ENCODE results near the gene SNW1. TPM values are rescaled to one million over a fixed set of nuclear protein-coding genes. Genes with fewer than 3 reads are reported as not detected.
"Not testable (repeated sequence)": the region's sequence is repeated elsewhere in the genome, so short reads cannot be mapped to it uniquely, and the experiment has no call there.

The SNW1 gene
- total RNA-seq, 1 donor from 2014 or later: 78.5 TPM

DNA sequence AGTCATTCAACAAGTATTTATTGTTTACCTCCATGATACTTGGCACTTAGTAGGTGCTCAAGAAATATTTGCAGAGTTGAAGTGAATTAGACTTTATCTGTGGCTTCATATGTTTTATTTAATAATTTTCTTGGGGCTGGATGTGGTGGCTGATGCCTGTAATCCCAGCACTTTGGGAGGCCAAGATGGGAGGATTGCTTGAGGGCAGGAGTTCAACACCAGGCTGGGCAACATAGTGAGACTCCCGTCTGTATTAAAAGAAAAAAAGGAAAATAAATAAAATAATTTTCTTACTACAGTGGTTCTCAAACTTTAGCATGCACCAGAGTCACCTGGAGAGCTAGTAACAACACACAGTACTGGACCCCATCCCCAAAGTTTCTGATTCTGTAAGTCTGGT, 39.9 kb upstream of the SNW1 start:
- H3K9me3 Mint-ChIP-seq (ENCODE audit: low read depth): no peaks in the 10 kb centered on the region

DNA sequence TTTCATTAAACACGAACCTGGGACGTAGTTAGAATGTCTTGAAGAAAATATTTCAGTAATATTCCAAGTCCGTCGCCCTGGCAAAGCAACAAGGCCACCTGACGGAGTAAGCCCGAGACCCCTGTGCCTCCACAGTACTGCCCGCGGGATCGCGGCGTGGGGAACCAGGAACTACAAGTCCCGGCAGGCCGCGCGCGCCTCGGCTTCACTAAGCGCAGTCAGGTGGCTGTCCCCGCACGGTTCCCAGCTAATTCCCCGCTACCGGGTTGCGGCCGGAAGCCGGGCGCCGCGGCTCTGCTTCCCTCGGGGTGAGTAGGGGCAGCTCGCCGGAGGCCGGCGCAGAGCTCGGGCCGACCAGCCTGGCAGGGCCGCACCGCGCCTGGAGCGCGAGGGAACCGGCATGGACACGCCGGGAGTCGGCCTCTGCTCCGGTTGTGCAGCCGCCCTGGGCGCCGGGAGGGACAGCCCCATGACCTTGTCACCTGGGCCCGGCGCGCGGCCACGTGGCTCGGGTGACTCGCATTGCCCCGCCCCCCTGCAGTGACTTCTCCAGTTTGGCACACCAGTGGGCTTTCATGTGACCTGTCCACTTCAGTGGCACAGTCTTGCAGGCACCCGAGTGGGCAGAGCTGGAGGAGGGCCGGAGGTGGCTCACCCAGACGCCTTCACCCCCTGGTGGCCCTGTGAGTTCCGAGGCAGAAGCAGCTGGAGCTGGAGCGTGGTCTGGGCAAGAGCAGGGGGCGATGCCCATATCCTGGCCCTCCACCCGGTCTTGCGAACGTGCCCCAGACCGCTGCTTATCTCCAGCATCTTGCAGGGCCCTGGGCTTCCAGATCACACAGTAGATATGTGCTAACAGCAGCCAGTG, 39.1 kb upstream of the SNW1 start, which contains the start of gene ADCK1:
TSS of gene ADCK1 (plus strand) at position 247 of the 868 bp plus-strand sequence. CDS start 18,870 bp downstream, outside the sequence.
- Mint-ChIP-seq H3K27me3 (no peaks in the 10 kb centered on the region), H3K4me3 (ENCODE audit: low read depth) (peak within 1 kb of the TSS; percentile 84), H3K4me1 (ENCODE audit: low read depth) (peaks cover 10% of the 10 kb centered on the region), H3K36me3 (ENCODE audit: insufficient read depth) (no peaks in the 10 kb centered on the region), H3K27ac (peak within 1 kb of the TSS; percentile 93), H3K9me3 (ENCODE audit: low read depth) (no peaks in the 10 kb centered on the region)
- TF ChIP-seq, protein P1, sequence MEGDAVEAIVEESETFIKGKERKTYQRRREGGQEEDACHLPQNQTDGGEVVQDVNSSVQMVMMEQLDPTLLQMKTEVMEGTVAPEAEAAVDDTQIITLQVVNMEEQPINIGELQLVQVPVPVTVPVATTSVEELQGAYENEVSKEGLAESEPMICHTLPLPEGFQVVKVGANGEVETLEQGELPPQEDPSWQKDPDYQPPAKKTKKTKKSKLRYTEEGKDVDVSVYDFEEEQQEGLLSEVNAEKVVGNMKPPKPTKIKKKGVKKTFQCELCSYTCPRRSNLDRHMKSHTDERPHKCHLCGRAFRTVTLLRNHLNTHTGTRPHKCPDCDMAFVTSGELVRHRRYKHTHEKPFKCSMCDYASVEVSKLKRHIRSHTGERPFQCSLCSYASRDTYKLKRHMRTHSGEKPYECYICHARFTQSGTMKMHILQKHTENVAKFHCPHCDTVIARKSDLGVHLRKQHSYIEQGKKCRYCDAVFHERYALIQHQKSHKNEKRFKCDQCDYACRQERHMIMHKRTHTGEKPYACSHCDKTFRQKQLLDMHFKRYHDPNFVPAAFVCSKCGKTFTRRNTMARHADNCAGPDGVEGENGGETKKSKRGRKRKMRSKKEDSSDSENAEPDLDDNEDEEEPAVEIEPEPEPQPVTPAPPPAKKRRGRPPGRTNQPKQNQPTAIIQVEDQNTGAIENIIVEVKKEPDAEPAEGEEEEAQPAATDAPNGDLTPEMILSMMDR (IDR thresholded peaks at IDR 0.05; ENCODE audit: unreplicated experiment): peak; percentile 54
- DNase-seq (ENCODE audit: low spot score, unreplicated experiment): peak; percentile 63

More for the DNA sequence above, 39.9 kb upstream of the SNW1 start:
- Mint-ChIP-seq H3K4me1 (ENCODE audit: low read depth) (peaks cover 8% of the 10 kb centered on the region), H3K27ac (no peak overlapping the region), H3K36me3 (ENCODE audit: insufficient read depth) (no peaks in the 10 kb centered on the region), H3K27me3 (no peaks in the 10 kb centered on the region), H3K4me3 (ENCODE audit: low read depth) (peak overlapping the region; percentile 84)
- no peak for DNase-seq (ENCODE audit: low spot score, unreplicated experiment)
- TF ChIP-seq, protein P1 (IDR thresholded peaks at IDR 0.05; ENCODE audit: unreplicated experiment): no peak

DNA sequence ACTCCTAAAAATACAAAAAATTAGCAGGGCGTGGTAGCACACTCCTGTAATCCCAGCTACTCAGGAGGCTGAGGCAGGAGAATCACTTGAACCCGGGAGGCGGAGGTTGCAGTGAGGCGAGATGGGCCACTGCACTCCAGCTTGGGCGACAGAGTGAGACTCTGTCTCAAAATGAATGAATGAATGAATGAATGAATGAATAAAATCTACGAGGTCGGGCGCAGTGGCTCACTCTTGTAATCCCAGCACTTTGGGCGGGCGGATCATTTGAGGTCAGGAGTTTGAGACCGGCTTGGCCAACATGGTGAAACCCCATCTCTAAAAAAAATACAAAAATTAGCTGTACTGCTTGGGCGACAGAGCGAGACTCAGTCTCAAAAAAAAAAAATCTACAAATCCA, 38.5 kb upstream of the SNW1 start:
- not testable (repeated sequence) for H3K36me3 Mint-ChIP-seq (ENCODE audit: insufficient read depth); H3K9me3 Mint-ChIP-seq (ENCODE audit: low read depth); H3K27me3 Mint-ChIP-seq; DNase-seq (ENCODE audit: low spot score, unreplicated experiment)
- peak overlapping the region; percentile 84 for H3K4me3 Mint-ChIP-seq (ENCODE audit: low read depth)
- H3K4me1 Mint-ChIP-seq (ENCODE audit: low read depth): peaks cover 12% of the 10 kb centered on the region
- peak overlapping the region; percentile 59 for H3K27ac Mint-ChIP-seq

DNA sequence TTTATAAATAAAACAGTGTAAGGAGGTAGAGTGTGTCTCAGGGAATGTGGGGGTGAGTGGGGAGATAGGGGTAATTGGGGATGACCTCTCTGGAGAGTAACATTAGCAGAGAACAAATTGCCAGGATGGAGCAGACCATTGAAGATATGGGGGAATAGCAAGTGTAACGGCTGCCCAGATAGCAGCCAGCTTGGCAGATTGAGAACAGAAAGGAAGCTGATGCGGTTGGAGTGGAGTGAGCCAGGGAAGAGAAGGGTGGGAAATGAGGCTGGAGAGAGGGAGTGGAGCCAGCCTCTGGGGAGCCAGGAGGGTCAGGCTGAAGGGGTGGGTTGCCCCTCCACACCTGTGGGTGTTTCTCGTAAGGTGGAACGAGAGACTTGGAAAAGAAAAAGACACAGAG, 33.4 kb upstream of the SNW1 start:
- Mint-ChIP-seq H3K9me3 (ENCODE audit: low read depth) (no peaks in the 10 kb centered on the region), H3K36me3 (ENCODE audit: insufficient read depth) (no peaks in the 10 kb centered on the region), H3K4me1 (ENCODE audit: low read depth) (peaks cover 11% of the 10 kb centered on the region), H3K4me3 (ENCODE audit: low read depth) (no peak overlapping the region), H3K27ac (no peak overlapping the region), H3K27me3 (peaks cover 11% of the 10 kb centered on the region)
- no peak for DNase-seq (ENCODE audit: low spot score, unreplicated experiment)
- TF ChIP-seq, protein P1 (IDR thresholded peaks at IDR 0.05; ENCODE audit: unreplicated experiment): no peak

DNA sequence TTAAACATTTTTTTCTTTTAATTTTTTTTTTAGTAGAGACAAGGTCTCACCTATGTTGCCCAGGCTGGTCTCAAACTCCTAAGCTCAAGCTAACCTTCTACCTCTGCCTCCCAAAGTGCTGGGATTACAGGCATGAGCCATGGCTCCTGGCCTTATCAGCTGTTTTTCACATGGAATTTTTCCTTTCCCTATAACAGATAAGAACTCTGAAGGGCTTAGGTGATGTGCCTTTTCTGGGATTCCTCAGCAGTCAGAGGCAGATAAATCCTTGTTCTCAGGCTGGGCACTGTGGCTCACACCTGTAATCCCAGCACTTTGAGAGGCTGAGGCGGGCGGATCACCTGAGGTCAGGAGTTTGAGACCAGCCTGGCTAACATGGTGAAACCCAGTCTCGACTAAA, 32.3 kb upstream of the SNW1 start:
- H3K4me1 Mint-ChIP-seq (ENCODE audit: low read depth): peaks cover 11% of the 10 kb centered on the region
- not testable (repeated sequence) for DNase-seq (ENCODE audit: low spot score, unreplicated experiment); H3K36me3 Mint-ChIP-seq (ENCODE audit: insufficient read depth); H3K4me3 Mint-ChIP-seq (ENCODE audit: low read depth); H3K9me3 Mint-ChIP-seq (ENCODE audit: low read depth); H3K27ac Mint-ChIP-seq
- H3K27me3 Mint-ChIP-seq: peaks cover 11% of the 10 kb centered on the region

DNA sequence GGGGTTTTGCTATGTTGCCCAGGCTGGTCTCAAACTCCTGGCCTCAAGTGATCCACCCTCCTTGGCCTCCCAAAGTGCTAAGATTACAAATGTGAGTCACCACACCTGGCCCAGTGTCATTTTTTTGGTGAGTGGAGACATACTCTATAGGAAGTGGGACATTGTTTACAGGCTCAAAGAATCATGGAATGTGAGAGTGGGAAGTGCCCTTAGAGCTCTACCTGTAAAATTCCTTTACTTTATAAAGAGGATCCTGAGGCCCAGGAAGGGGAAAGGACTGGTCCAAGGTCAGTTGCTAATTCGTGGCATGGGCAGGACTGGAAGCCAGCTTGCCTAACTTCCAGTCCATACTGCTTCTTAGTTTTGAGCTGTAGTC, 30.3 kb upstream of the SNW1 start:
- DNase-seq (ENCODE audit: low spot score, unreplicated experiment): no peak
- Mint-ChIP-seq H3K9me3 (ENCODE audit: low read depth) (no peaks in the 10 kb centered on the region), H3K4me3 (ENCODE audit: low read depth) (no peak overlapping the region), H3K27ac (no peak overlapping the region), H3K4me1 (ENCODE audit: low read depth) (peaks cover 7% of the 10 kb centered on the region), H3K27me3 (peaks cover 11% of the 10 kb centered on the region), H3K36me3 (ENCODE audit: insufficient read depth) (no peaks in the 10 kb centered on the region)
- TF ChIP-seq, protein P1 (IDR thresholded peaks at IDR 0.05; ENCODE audit: unreplicated experiment): no peak
